ENCODE results near the gene RNU7-1. TPM values are rescaled to one million over a fixed set of nuclear protein-coding genes. Genes with fewer than 3 reads are reported as not detected.

Gene RNU7-1
- total and polyA plus RNA-seq, 9 of the 15 experiments (the other 6 are each of a cell fraction or from before 2014, with no cell fraction given) = not detected

DNA sequence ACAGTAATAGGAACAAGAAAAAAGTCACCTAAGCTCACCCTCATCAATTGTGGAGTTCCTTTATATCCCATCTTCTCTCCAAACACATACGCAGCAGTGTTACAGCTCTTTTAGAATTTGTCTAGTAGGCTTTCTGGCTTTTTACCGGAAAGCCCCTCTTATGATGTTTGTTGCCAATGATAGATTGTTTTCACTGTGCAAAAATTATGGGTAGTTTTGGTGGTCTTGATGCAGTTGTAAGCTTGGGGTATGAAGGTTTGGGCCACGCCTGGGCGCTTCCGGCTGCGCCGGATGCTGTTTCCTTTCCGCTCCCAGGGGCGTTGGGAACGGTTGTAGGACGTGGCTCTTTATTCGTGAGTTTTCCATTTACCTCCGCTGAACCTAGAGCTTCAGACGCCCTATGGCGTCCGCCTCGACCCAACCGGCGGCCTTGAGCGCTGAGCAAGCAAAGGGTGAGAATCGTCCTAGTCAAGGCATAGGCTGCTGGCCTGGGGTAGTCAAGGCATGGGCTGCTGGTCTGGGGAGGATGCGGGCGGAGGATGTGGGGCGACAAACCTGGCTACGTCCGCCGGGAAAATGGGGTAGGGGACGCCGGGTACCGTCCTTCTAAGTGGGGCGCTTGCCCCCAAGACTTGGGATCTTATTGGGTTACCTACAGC lies at the start of gene RNU7-1, which contains the start of gene C12orf57 (continued):
- TF ChIP-seq, protein P1, sequence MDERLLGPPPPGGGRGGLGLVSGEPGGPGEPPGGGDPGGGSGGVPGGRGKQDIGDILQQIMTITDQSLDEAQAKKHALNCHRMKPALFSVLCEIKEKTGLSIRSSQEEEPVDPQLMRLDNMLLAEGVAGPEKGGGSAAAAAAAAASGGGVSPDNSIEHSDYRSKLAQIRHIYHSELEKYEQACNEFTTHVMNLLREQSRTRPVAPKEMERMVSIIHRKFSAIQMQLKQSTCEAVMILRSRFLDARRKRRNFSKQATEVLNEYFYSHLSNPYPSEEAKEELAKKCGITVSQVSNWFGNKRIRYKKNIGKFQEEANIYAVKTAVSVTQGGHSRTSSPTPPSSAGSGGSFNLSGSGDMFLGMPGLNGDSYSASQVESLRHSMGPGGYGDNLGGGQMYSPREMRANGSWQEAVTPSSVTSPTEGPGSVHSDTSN (CRISPR knock-in tag; IDR thresholded peaks at IDR 0.05; ENCODE audit: low read depth) = no peak
- TF ChIP-seq, protein P1 (tag; conservative IDR thresholded peaks at IDR 0.05; ENCODE audit: low read depth) = no peak
- TF ChIP-seq CREBBP (IDR thresholded peaks at IDR 0.05; ENCODE audit: low read depth, low read length) (no peak), RBBP5 (IDR thresholded peaks at IDR 0.05; ENCODE audit: borderline replicate concordance, insufficient read depth, low read length, poor library complexity, severe bottlenecking) (peak; percentile 29), DPF2 (IDR thresholded peaks at IDR 0.05) (peak; percentile 10; the same call in 1 of the 2 replicates), ZNF23 (CRISPR knock-in tag; IDR thresholded peaks at IDR 0.05) (peak; percentile 78)
- TF ChIP-seq, protein P2, sequence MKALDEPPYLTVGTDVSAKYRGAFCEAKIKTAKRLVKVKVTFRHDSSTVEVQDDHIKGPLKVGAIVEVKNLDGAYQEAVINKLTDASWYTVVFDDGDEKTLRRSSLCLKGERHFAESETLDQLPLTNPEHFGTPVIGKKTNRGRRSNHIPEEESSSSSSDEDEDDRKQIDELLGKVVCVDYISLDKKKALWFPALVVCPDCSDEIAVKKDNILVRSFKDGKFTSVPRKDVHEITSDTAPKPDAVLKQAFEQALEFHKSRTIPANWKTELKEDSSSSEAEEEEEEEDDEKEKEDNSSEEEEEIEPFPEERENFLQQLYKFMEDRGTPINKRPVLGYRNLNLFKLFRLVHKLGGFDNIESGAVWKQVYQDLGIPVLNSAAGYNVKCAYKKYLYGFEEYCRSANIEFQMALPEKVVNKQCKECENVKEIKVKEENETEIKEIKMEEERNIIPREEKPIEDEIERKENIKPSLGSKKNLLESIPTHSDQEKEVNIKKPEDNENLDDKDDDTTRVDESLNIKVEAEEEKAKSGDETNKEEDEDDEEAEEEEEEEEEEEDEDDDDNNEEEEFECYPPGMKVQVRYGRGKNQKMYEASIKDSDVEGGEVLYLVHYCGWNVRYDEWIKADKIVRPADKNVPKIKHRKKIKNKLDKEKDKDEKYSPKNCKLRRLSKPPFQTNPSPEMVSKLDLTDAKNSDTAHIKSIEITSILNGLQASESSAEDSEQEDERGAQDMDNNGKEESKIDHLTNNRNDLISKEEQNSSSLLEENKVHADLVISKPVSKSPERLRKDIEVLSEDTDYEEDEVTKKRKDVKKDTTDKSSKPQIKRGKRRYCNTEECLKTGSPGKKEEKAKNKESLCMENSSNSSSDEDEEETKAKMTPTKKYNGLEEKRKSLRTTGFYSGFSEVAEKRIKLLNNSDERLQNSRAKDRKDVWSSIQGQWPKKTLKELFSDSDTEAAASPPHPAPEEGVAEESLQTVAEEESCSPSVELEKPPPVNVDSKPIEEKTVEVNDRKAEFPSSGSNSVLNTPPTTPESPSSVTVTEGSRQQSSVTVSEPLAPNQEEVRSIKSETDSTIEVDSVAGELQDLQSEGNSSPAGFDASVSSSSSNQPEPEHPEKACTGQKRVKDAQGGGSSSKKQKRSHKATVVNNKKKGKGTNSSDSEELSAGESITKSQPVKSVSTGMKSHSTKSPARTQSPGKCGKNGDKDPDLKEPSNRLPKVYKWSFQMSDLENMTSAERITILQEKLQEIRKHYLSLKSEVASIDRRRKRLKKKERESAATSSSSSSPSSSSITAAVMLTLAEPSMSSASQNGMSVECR (CRISPR knock-in tag; IDR thresholded peaks at IDR 0.05) = no peak; the same call in none of the 2 replicates
- TF ChIP-seq, protein P3, sequence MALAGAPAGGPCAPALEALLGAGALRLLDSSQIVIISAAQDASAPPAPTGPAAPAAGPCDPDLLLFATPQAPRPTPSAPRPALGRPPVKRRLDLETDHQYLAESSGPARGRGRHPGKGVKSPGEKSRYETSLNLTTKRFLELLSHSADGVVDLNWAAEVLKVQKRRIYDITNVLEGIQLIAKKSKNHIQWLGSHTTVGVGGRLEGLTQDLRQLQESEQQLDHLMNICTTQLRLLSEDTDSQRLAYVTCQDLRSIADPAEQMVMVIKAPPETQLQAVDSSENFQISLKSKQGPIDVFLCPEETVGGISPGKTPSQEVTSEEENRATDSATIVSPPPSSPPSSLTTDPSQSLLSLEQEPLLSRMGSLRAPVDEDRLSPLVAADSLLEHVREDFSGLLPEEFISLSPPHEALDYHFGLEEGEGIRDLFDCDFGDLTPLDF (CRISPR knock-in tag; IDR thresholded peaks at IDR 0.05) = no peak
- TF ChIP-seq, protein P4, sequence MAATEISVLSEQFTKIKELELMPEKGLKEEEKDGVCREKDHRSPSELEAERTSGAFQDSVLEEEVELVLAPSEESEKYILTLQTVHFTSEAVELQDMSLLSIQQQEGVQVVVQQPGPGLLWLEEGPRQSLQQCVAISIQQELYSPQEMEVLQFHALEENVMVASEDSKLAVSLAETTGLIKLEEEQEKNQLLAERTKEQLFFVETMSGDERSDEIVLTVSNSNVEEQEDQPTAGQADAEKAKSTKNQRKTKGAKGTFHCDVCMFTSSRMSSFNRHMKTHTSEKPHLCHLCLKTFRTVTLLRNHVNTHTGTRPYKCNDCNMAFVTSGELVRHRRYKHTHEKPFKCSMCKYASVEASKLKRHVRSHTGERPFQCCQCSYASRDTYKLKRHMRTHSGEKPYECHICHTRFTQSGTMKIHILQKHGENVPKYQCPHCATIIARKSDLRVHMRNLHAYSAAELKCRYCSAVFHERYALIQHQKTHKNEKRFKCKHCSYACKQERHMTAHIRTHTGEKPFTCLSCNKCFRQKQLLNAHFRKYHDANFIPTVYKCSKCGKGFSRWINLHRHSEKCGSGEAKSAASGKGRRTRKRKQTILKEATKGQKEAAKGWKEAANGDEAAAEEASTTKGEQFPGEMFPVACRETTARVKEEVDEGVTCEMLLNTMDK (IDR thresholded peaks at IDR 0.05; ENCODE audit: borderline replicate concordance, insufficient read depth, low read depth, low read length, poor library complexity, severe bottlenecking) = no peak
- TF ChIP-seq, protein P5, sequence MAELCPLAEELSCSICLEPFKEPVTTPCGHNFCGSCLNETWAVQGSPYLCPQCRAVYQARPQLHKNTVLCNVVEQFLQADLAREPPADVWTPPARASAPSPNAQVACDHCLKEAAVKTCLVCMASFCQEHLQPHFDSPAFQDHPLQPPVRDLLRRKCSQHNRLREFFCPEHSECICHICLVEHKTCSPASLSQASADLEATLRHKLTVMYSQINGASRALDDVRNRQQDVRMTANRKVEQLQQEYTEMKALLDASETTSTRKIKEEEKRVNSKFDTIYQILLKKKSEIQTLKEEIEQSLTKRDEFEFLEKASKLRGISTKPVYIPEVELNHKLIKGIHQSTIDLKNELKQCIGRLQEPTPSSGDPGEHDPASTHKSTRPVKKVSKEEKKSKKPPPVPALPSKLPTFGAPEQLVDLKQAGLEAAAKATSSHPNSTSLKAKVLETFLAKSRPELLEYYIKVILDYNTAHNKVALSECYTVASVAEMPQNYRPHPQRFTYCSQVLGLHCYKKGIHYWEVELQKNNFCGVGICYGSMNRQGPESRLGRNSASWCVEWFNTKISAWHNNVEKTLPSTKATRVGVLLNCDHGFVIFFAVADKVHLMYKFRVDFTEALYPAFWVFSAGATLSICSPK (IDR thresholded peaks at IDR 0.05; ENCODE audit: borderline replicate concordance) = no peak
- TF ChIP-seq, protein P6, sequence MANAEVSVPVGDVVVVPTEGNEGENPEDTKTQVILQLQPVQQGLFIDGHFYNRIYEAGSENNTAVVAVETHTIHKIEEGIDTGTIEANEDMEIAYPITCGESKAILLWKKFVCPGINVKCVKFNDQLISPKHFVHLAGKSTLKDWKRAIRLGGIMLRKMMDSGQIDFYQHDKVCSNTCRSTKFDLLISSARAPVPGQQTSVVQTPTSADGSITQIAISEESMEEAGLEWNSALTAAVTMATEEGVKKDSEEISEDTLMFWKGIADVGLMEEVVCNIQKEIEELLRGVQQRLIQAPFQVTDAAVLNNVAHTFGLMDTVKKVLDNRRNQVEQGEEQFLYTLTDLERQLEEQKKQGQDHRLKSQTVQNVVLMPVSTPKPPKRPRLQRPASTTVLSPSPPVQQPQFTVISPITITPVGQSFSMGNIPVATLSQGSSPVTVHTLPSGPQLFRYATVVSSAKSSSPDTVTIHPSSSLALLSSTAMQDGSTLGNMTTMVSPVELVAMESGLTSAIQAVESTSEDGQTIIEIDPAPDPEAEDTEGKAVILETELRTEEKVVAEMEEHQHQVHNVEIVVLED (CRISPR knock-in tag; IDR thresholded peaks at IDR 0.05) = no peak

All from K562 (cell line).